Left ventricle myocardium superior (tissue), 1 donor: ENCODE data around the gene PRKAG3. TPM values are rescaled to one million over a fixed set of nuclear protein-coding genes. Genes with fewer than 3 reads are reported as not detected.

Experiments
- ATAC-seq: fragments of 200-7000 bp; cut with Tn5 transposase; one replicate; pipeline ENCODE4 v1.9.1; 2020; ENCODE audit warnings: mild to moderate bottlenecking, moderate library complexity
- DNase-seq: peaks from one replicate; pipeline ENCODE4 v3.0.0-alpha.2; 2020
- intact Hi-C: fragments of 100-400 bp; cut with micrococcal nuclease; formaldehyde crosslinking; loops from one replicate; pipeline ENCODE4 v1.11.0; 2022
- total RNA-seq: library from RNA; stranded (reverse); fragmentation: NEBNext Ultra II Directional; extraction: Animal tissue kit (Norgen Biotek cat#: 25700); gene quantifications from one replicate; pipeline ENCODE4 v1.2.1, GENCODE V29; 2021
- donor health status: DM: no; HTN: yes; CAD: no; lungs with severe emphysema.

PRKAG3 gene
- total RNA-seq, 1 donor from 2014 or later: 0.12 TPM

DNA sequence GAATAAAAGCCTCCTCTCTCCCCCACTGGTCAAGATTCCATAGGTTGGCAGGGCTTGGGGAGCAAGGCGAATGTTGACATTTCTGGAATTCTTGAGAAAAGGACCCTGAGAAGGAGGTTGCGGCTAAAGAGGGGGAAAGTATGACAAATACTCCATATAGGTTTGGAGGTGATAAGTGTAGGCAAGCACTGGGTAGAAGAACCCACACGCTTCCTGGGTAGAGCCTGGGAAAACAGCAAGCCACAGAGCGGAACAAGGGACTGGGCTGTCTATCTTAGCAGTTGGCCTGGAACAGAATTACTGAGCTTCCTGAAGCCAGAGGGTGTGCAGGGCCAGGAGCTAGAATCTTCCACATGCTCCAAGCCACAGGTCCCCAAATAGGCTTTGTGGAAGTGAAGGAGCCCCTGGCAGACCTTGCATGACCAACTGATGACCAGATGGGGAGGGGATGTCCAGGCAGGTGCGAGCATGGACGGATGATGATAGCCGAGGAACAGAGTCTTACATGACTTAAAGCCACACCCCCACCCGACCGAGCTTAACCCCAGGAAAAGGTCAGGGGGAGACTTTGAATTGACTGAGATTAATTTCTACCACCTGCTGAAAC lies 9.9 kb downstream of the PRKAG3 start:
- ATAC-seq (no peak), DNase-seq (no peak)
- intact Hi-C loops: loop anchor here (2.0 kb wide), 1 partner anchor 37 kb away; no protein-coding TSS in a partner anchor

DNA sequence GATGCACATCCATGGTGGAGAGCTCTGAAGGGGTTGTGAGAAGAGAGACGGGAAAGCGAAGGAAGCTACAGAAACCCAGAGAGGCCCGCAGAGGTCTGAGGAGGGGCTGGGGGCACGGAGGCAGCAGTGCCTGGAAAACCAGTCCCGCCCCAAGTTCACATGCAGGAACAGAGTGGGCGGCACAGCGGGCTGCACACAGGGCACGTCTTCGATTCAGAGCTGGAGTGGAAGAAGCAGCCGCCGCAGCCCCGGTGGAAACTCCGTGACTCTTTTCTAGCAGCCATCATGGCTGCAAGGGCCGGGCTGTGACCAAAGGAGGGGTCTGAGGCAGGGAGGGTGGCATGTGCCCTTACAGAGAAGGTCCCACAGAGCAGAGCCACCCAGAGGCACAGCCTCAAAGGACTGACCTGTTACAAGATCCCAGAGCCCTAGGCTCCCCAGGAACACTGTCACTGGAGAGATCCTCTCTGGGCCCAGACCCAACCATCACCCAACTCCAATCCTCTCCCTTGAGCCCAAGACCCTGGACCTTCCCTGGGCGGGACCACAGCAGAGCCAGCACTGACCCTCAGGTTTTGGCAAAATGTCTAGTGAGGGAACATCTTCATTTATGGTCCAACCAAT lies 10.7 kb downstream of the PRKAG3 start:
- intact Hi-C loops: no loop called here
- ATAC-seq: no peak
- DNase-seq: no peak

DNA sequence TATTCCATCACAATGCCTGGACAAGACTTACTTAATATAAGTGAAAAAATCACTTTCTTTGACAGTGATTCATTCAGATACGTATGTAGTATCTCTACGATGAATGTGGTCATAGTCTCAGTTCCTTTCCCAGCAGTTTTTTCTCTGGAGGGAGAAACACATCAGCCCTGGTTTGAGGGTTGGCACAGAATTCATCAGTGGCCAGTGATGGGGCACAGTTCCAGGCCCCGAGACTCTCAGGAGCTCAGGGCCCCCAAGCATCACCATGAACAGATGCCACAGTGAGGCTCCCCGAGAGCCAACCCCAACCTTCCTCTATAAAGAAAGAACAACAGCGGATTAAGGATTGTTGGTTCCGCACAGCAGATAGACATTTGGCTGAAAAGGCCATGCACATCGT lies 12.5 kb downstream of the PRKAG3 start:
- no peak for ATAC-seq
- DNase-seq: no peak
- intact Hi-C loops: no loop called here

DNA sequence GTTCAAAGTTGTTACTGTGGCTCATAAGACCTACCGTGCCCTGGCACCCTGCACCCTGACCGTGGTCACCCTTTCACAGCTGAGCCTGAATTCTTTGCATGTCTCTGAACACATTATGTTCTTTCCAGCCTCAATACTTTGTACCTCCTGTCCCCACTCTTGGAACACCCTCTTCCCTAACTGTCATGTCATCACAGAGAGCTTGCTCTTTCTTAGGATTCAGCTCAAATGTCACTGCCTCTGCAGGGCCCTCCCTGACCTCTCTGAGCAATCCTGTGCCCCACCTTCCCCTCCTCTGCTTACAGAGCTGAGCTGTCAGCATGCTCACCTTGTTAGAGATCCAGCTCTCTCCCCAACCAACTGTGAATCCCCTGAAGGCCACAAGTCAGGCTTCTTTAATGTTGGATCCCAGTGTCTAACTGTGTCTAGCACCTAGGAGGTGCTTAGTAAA lies 15.0 kb downstream of the PRKAG3 start:
- intact Hi-C loops: no loop called here
- ATAC-seq: no peak

DNA sequence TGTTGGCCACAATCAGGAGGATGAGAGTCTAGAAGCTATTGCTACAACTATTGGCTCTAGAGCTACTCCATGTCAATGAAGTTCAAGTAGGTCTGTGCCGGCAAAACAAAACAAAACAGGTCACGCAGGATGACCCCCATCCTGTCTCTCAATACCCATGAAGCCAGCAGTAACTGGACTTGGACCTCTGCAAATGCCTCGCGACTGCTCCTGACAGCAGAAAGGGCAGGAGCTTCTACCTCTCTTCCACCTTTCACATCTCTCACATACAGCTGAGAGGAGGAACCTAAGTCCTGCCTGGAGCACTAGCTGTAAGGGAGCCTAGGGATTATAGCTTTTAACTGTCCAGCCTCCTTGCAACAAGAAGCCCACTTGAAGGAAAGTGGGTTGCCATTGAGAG lies 16.0 kb downstream of the PRKAG3 start:
- ATAC-seq (no peak), DNase-seq (no peak)
- intact Hi-C loops: no loop called here

More for the DNA sequence above, 15.0 kb downstream of the PRKAG3 start:
- no peak for DNase-seq

DNA sequence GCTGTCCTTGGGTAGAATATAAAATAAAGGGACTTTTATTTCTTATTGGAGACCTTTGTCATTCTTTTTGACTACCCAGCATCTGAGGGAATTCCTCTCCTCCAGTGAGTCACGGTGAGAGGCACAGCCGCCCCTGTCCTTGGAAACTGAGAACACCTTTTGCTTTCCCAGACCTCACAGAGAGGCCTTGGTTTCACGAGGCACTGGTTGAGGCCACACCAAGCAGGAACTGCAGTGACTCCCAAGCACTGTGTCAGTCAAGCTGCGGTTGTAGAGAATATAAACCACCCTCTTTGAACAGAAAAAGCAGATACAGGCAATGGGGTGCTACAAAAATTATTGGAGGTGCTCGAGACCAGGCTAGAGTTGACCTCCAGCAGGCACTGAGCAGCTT lies 16.4 kb downstream of the PRKAG3 start:
- intact Hi-C loops: no loop called here
- no peak for DNase-seq

DNA sequence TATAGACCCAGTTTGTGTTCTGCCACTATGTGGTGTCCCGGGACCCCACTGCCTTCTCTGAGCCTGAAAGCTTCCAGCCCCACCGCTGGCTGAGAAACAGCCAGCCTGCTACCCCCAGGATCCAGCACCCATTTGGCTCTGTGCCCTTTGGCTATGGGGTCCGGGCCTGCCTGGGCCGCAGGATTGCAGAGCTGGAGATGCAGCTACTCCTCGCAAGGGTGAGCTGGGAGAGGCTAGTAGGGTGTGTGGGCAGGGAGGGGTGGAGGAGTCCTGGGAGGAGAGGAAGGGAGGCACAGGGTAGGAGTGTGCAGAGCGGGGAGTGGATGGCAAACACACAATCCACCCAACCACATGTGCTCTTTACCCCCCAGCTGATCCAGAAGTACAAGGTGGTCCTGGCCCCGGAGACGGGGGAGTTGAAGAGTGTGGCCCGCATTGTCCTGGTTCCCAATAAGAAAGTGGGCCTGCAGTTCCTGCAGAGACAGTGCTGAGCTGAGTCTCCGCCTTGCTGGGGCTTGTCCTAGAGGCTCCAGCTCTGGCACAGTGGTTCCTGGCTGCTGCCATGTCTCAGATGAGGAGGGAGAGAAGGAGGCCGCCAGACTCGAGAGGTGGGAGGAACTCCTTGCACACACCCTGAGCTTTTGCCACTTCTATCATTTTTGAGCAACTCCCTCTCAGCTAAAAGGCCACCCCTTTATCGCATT lies 16.9 kb downstream of the PRKAG3 start:
- intact Hi-C loops: no loop called here
- ATAC-seq (no peak), DNase-seq (no peak)

More for the DNA sequence above, 16.4 kb downstream of the PRKAG3 start:
- ATAC-seq: no peak

DNA sequence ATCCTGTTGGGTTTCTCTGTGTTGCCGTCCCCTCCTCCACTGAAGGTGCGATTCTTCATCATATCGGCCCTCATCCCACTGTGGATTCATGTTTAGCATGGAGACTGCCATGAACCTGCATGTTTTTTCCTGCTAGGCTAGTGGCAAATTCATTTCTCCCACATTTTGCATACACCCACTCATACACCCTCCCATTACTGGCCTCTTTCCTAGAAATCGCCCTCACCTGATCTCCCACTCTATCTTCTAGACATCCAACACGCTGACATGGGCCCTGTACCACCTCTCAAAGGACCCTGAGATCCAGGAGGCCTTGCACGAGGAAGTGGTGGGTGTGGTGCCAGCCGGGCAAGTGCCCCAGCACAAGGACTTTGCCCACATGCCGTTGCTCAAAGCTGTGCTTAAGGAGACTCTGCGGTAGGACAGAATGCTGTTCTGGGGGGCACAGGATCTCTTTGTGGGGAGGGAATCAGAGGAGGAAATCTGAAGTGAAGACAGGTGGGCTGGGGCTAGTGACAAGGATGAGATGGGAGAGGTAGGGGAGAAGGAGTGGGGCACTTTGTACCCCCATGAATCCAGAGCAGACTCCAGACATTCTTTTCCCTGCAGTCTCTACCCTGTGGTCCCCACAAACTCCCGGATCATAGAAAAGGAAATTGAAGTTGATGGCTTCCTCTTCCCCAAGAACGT lies 17.7 kb downstream of the PRKAG3 start:
- no peak for DNase-seq
- ATAC-seq: no peak

DNA sequence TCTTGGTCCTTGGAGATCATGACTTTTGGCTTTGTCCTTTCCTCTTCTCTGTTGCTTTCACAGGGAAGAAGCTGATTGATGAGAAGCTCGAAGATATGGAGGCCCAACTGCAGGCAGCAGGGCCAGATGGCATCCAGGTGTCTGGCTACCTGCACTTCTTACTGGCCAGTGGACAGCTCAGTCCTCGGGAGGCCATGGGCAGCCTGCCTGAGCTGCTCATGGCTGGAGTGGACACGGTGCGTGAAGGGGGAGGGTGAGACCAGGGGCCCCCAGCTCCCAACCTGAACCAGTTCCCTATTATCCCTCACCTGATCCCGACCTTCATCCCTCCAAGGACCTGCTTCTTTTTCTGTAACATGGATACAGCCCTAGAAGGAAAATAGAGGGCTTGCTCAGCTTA lies 18.7 kb downstream of the PRKAG3 start:
- ATAC-seq: no peak

More for the DNA sequence above, 17.7 kb downstream of the PRKAG3 start:
- intact Hi-C loops: no loop called here

DNA sequence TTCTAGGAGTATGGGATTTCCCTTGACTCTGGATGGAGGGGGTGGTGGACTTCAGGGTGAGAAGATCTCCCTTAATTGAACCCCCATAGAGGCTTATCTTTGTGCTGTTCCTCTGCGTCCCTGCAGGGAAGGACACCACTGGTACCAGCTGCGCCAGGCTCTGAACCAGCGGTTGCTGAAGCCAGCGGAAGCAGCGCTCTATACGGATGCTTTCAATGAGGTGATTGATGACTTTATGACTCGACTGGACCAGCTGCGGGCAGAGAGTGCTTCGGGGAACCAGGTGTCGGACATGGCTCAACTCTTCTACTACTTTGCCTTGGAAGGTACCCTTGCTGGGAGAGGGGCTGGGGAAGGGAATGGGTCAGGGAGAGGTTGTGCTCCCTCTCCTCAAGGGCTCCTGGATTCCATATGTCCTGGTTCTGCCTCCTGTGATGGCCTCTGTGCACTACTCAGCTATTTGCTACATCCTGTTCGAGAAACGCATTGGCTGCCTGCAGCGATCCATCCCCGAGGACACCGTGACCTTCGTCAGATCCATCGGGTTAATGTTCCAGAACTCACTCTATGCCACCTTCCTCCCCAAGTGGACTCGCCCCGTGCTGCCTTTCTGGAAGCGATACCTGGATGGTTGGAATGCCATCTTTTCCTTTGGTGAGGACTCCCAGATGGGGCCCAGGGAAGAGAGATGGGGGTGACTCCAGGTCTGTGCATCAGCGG lies 19.3 kb downstream of the PRKAG3 start:
- intact Hi-C loops: no loop called here
- no peak for DNase-seq
- ATAC-seq: no peak

More for the DNA sequence above, 18.7 kb downstream of the PRKAG3 start:
- intact Hi-C loops: no loop called here
- DNase-seq: no peak

DNA sequence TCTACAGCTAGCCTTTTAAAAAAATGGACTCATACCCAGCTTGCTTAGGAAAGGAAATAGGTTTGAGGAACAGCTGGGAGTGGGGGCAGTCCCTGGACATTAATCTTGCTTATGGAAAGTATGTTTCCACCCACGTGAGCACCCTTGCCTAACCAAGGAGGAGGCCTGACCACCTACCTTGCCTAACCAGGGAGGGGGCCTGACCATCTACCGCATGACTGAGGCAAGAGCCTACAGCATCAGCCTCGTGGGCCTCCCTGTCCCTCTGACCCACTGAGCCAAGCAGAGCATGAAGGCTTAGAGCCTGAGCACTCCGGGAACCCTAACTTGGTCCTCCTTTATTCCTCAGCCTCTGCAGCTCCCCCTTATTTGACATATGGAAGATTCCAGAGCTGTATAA lies 20.2 kb downstream of the PRKAG3 start:
- intact Hi-C loops: no loop called here
- no peak for ATAC-seq
- DNase-seq: no peak

DNA sequence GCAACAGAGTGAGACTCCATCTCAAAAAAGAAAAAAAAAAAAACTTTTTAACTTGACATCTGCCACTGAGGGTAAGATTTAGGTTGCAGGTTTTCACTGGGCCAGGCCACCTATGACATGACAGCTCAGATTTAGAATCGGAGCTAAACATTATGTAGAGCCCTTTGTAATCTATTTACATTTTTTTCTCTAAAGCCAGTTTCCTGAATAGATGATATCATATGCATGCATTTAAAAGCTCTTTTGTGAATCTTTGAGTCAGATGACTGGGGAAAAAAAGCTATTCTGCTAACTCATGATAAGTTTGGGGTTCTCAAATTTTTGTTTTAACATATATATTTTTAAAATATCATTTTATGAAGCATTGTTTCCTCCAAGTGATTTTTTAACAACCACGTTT lies 21.3 kb downstream of the PRKAG3 start:
- intact Hi-C loops: no loop called here
- DNase-seq: no peak
- no peak for ATAC-seq

DNA sequence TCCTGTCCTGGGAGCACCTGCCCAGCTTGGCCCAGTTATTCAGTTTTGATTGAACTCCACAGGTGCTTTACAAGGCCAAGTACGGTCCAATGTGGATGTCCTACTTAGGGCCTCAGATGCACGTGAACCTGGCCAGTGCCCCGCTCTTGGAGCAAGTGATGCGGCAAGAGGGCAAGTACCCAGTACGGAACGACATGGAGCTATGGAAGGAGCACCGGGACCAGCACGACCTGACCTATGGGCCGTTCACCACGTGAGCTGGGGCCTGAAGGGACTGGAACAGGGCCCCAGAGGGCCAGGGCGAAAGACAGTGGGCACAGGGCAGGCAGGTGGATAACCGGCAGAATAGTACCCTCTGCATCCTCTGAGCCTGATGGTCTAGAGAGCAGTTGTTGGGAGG lies 22.1 kb downstream of the PRKAG3 start:
- ATAC-seq: no peak
- intact Hi-C loops: no loop called here
- no peak for DNase-seq

DNA sequence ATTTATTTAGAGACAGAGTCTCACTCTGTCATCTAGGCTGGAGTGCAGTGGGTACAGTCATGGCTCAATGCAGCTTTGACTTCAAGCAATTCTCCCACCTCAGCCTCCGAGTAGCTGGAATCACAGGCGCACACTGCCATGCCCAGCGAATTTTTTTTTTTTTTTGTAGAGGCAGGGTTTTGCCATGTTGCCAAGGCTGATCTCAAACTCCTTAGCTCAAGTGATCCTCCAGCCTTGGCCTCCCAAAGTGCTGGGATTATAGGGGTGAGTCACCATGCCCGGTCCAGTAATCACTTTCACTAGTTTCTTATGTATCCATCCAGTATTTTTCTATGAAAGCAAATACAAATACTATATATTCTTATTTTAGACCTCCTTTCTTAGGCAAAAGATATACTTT lies 24.0 kb downstream of the PRKAG3 start:
- DNase-seq: no peak
- intact Hi-C loops: no loop called here
- no peak for ATAC-seq

DNA sequence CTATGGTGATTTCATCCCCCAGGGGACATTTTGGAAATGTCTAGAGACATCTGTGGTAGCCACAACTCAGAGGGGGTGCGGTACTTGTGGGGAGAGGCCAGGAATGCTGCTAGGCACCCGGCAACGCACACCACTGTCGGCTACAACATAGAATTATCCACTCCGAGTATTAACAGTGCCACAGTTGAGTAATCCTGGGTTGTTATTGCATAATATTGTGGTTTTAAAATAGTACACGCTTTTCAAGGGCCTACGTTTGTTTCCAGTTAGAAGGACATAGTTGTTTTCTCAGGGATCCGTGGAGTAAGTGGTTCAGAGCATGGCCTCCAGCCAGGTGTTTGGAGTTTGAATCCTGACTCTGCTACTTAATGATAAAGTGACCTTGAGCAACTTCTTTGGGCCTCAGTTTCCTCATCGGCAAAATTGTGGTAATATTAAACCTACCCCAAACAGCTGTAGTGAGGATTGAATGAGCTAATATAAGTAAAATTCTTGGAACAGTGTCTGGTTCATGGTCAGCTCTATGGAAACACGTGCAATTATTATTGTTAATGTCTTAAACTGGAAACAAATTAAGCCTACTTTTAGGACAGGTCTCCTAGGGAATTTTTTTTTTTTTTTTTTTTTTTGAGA lies 25.1 kb downstream of the PRKAG3 start:
- ATAC-seq (peak; percentile 99), DNase-seq (peak; percentile 76)
- intact Hi-C loops: no loop called here

DNA sequence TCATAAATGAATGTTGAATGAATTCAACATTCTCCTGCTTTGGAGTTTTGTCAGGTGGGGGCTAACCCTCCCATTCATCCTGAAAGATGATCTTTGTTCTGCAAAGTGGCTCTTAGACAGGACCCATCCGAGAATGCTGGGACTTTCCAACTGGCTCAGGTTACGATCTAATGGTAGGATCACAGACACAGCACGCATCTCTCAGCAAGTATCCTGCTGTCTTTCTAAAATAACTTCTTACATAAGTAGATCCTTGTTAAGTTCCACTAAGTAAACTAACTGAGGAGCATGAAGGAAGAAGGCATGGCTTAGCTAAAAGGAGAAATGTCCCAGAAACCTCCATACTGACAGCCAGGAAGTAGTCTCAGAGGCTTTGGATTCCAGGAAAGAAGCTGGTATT lies 26.0 kb downstream of the PRKAG3 start:
- DNase-seq (no peak), ATAC-seq (peak; percentile 53)
- intact Hi-C loops: no loop called here

DNA sequence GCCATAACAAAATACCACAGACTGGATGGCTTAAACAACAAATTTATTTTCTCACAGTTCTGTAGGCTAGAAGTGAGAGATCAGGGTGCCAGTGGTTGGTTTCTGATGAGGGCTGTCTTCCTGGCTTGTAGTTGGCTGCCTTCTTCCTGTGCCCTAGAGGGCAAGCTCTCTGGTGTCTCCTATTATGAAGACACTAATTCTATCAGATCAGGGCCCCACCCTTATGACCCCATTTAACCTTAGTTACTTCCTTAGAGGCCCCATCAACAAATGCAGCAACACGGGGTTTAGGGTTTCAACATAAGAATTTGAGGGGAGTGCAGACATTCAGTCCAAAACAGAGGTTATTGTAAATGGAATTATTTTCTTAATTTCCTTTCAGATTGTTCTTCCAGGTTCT lies 26.8 kb downstream of the PRKAG3 start:
- DNase-seq (no peak), ATAC-seq (no peak)
- intact Hi-C loops: no loop called here

DNA sequence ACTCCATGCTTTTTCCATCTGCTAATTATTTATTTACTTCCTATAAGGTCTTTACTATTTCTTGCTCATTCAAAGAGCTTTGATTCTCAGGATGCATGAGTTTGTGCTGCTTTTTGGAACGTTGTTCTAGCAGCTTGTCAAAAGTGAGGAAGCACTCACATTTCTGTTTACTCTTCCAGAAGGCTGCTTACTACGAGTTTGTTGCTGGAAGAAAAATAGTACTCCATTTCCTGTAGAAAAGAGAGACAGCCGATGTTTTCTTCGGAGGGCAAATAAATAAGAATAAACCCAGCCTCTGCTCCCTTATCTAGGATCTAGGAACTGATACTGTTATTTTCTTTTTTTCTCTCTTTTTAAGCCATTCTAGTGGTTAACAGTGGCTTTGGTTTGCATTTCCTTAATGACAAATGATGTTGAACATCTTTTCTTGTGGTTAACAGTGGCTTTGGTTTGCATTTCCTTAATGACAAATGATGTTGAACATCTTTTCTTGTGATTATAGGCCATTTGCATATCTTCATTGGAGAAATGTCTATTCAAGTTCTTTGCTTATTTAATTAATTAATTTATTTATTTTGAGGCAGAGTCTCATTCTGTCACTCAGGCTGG lies 29.1 kb downstream of the PRKAG3 start:
- intact Hi-C loops: no loop called here
- no peak for ATAC-seq
- no peak for DNase-seq

DNA sequence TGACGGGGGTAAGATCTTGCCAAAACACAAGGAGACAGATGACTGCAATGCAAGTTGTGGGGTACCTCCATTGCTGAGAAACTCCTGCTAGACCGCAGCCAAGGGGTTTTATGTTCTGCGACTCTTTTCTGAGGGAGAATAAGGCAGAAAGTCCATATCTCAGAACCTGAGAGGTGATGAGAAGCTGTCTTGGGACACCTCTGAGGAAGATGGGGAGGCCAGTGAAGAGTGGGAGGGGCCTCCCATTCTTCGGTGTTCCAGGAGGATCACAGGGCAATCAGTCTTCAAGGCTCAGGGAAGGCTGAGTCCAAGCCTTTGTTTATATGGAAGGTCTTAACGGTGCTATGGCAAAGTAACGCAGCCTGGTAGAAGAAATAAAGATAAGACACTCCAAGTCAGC lies 31.6 kb downstream of the PRKAG3 start:
- no peak for DNase-seq
- ATAC-seq: no peak
- intact Hi-C loops: no loop called here
